Vagina (tissue), 2 donors: ENCODE results near the gene MS4A6E. TPM values are rescaled to one million over a fixed set of nuclear protein-coding genes. Genes with fewer than 3 reads are reported as not detected.
"Not testable (repeated sequence)": the region's sequence is repeated elsewhere in the genome, so short reads cannot be mapped to it uniquely, and the experiment has no call there.

ENCODE experiments used
- DNase-seq, 2 donors: peaks; one replicate each; pipeline ENCODE4 v3.0.0-alpha.2; 2017; ENCODE audit errors: extremely low spot score in 2 of 2
- H3K27ac ChIP-seq: fragments of 200-600 bp; sonication (generic); one replicate; pipeline ENCODE4 v1.5.1; 2019
- H3K27me3 ChIP-seq: fragments of 200-600 bp; sonication (generic); one replicate; pipeline ENCODE4 v1.5.1; 2019
- H3K36me3 ChIP-seq, 2 donors: fragments of 200-600 bp; sonication (generic); one replicate each; pipeline ENCODE4 v1.5.1; 2017 to 2019
- H3K4me1 ChIP-seq: fragments of 200-600 bp; sonication (generic); one replicate; pipeline ENCODE4 v1.5.1; 2019
- H3K4me3 ChIP-seq, 2 donors: fragments of 200-600 bp; sonication (generic); 1 replicate in 1 of 2; 2 replicates in 1 of 2; pipeline ENCODE4 v1.5.1; 2016 to 2019
- H3K9me3 ChIP-seq: fragments of 200-600 bp; sonication (generic); one replicate; pipeline ENCODE4 v1.5.1; 2019
- CTCF ChIP-seq, 3 experiments: fragments of 450-650 bp in 2 of 3; fragments of 200-600 bp in 1 of 3; sonication (generic) in 1 of 3; IDR thresholded peaks; one replicate each; pipeline ENCODE4 v1.5.1; 2017 to 2019; ENCODE audit warnings: antibody characterized with exemption in 3 of 3, mild to moderate bottlenecking in 2 of 3, moderate library complexity in 2 of 3
- POLR2A ChIP-seq, 2 donors: fragments of 450-650 bp; IDR thresholded peaks; one replicate each; pipeline ENCODE4 v1.6.1; 2017; ENCODE audit warnings: antibody characterized with exemption in 2 of 2, mild to moderate bottlenecking in 2 of 2, moderate library complexity in 2 of 2
- POLR2AphosphoS5 ChIP-seq, 2 donors: sonication (generic); formaldehyde crosslinking; IDR thresholded peaks; one replicate each; pipeline ENCODE4 v1.9.0; 2017; ENCODE audit warnings: antibody characterized with exemption in 2 of 2, mild to moderate bottlenecking in 2 of 2, low read depth in 1 of 2; ENCODE audit not compliant: insufficient read depth in 1 of 2
- intact Hi-C: fragments of 100-400 bp; cut with DNase I; formaldehyde crosslinking; loops from one replicate; pipeline ENCODE4 v1.15.1; 2023
- total RNA-seq: library from RNA; depleted of rRNA; stranded (reverse); fragments of >200 nt; gene quantifications from one replicate; pipeline ENCODE4 v1.2.3, GENCODE V29; 2016

Gene MS4A6E
- total RNA-seq, 1 donor from 2014 or later, result 3.4 TPM

GRCh38 chr11:60360621-60361020, 33.6 kb downstream of the MS4A6E start:
- Histone ChIP-seq H3K4me1 (no peaks in the 10 kb centered on the region), H3K27ac (no peak overlapping the region), H3K9me3 (no peaks in the 10 kb centered on the region), H3K27me3 (no peaks in the 10 kb centered on the region), H3K36me3 (no peaks in the 10 kb centered on the region), H3K4me3 (no peak overlapping the region)
- intact Hi-C loops, result no loop called here
- no peak for TF ChIP-seq CTCF (IDR thresholded peaks at IDR 0.05)
- no peak for TF ChIP-seq POLR2A (IDR thresholded peaks at IDR 0.05)
- no peak for TF ChIP-seq POLR2AphosphoS5 (IDR thresholded peaks at IDR 0.05; ENCODE audit: insufficient read depth in 1 of 2, low read depth in 1 of 2)
- no peak for DNase-seq

DNA sequence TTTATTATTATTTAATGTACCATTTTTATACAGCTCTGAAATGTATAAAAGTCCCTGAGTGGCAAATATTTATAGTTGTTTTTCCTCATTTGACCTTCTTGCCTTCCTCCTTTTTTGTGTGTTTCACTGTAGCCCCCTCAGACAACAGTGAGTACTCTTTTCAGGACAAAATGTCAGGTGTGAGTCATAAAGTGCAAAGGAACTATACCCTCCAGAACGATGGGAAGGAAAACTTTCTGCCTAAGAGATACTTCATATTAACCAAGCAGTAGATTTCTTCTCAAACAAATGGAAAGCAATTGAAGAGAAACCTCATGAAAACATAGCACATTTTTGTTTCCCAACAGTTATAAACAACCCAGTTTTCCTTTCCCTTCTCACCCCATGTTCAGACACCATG, 35.2 kb downstream of the MS4A6E start:
- no peaks in the 10 kb centered on the region for H3K4me1 ChIP-seq
- DNase-seq, result no peak
- no peak for TF ChIP-seq POLR2AphosphoS5 (IDR thresholded peaks at IDR 0.05; ENCODE audit: insufficient read depth in 1 of 2, low read depth in 1 of 2)
- no peak for TF ChIP-seq CTCF (IDR thresholded peaks at IDR 0.05)
- no peak for TF ChIP-seq POLR2A (IDR thresholded peaks at IDR 0.05)
- no peak overlapping the region for H3K27ac ChIP-seq
- no peaks in the 10 kb centered on the region for H3K27me3 ChIP-seq
- H3K4me3 ChIP-seq, result no peak overlapping the region
- no peaks in the 10 kb centered on the region for H3K9me3 ChIP-seq
- H3K36me3 ChIP-seq, result no peaks in the 10 kb centered on the region
- intact Hi-C loops, result no loop called here

GRCh38 chr11:60363542-60364470, 36.8 kb downstream of the MS4A6E start:
- H3K4me1 ChIP-seq, result no peaks in the 10 kb centered on the region
- H3K4me3 ChIP-seq, result no peak overlapping the region
- no peaks in the 10 kb centered on the region for H3K36me3 ChIP-seq
- intact Hi-C loops, result no loop called here
- TF ChIP-seq POLR2A (IDR thresholded peaks at IDR 0.05), result no peak
- TF ChIP-seq CTCF (IDR thresholded peaks at IDR 0.05), result peak; percentile 5 to 46 (median 40)
- DNase-seq, result no peak
- H3K27me3 ChIP-seq, result no peaks in the 10 kb centered on the region
- no peaks in the 10 kb centered on the region for H3K9me3 ChIP-seq
- H3K27ac ChIP-seq, result no peak overlapping the region

DNA sequence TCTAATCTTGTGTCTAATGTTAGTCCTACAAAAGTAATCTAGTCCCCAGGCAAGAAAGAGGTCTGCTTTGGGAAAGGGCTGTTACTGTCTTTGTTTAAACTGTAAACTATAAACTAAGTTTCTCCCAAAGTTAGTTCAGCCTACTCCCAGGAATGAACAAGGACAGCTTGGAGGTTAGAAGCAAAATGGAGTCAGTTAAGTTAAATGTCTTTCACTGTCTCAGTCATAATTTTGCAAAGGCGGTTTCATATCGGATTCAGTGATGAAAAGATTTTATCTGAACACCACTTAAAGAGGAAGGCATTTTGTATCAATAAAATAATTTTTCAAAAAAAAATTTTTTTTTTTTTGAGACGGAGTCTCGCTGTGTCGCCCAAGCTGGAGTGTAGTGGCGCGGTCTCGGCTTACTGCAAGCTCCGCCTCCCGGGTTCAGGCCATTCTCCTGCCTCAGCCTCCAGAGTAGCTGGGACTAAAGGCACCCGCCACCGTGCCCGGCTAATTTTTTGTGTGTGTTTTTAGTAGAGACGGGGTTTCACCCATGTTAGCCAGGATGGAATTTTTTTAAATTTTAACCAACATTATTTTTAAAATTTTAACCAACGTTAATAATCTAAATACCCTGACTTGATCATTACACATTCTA, 39.3 kb downstream of the MS4A6E start:
- H3K27ac ChIP-seq, H3K36me3 ChIP-seq, DNase-seq, H3K4me3 ChIP-seq, intact Hi-C loops, H3K4me1 ChIP-seq, H3K9me3 ChIP-seq, H3K27me3 ChIP-seq: not testable (repeated sequence)

- Histone ChIP-seq H3K36me3 (no peaks in the 10 kb centered on the region), H3K4me1 (no peaks in the 10 kb centered on the region), H3K27ac (no peak overlapping the region), H3K27me3 (no peaks in the 10 kb centered on the region), H3K4me3 (no peak overlapping the region), H3K9me3 (no peaks in the 10 kb centered on the region)
- TF ChIP-seq POLR2AphosphoS5 (IDR thresholded peaks at IDR 0.05; ENCODE audit: insufficient read depth in 1 of 2, low read depth in 1 of 2) (no peak), POLR2A (IDR thresholded peaks at IDR 0.05) (no peak), CTCF (IDR thresholded peaks at IDR 0.05) (no peak)
- intact Hi-C loops, result no loop called here
- DNase-seq, result no peak
These were observed 40.0 kb downstream of the MS4A6E start for GRCh38 chr11:60367009-60367408.
